Neural progenitor cell (in vitro differentiated cells): Measurements from ENCODE around the gene SNN. TPM values are rescaled to one million over a fixed set of nuclear protein-coding genes. Genes with fewer than 3 reads are reported as not detected.

Experiments used
- DNase-seq: peaks from one replicate; pipeline ENCODE4 v3.0.0-alpha.2; 2016; ENCODE audit warnings: low spot score
- H2AFZ ChIP-seq: fragments of 200-600 bp; sonication (generic); replicated peaks from 2 replicates; pipeline ENCODE4 v1.6.1; 2016; ENCODE audit warnings: antibody characterized with exemption
- H3F3A ChIP-seq: fragments of 200-600 bp; sonication (generic); 2 replicates; pipeline ENCODE4 v1.6.1; 2016; ENCODE audit warnings: antibody characterized with exemption, low read depth
- H3K27ac ChIP-seq: fragments of 200-600 bp; sonication (generic); 2 replicates; pipeline ENCODE4 v1.5.1; 2016; ENCODE audit warnings: mild to moderate bottlenecking
- H3K27me3 ChIP-seq: fragments of 200-600 bp; sonication (generic); 2 replicates; pipeline ENCODE4 v1.6.1; 2016; ENCODE audit warnings: mild to moderate bottlenecking, moderate library complexity
- H3K36me3 ChIP-seq: fragments of 200-600 bp; sonication (generic); 2 replicates; pipeline ENCODE4 v1.5.1; 2016
- H3K4me1 ChIP-seq: fragments of 200-600 bp; sonication (generic); 2 replicates; pipeline ENCODE4 v1.6.1; 2016; ENCODE audit warnings: mixed run types
- H3K4me2 ChIP-seq: fragments of 200-600 bp; sonication (generic); 2 replicates; pipeline ENCODE4 v1.6.1; 2016
- H3K4me3 ChIP-seq: fragments of 200-600 bp; sonication (generic); 2 replicates; pipeline ENCODE4 v1.5.1; 2016
- H3K79me2 ChIP-seq: fragments of 200-600 bp; sonication (generic); 2 replicates; pipeline ENCODE4 v1.6.1; 2016; ENCODE audit warnings: low read depth
- H3K9ac ChIP-seq: fragments of 200-600 bp; sonication (generic); 2 replicates; pipeline ENCODE4 v1.6.1; 2016
- H3K9me3 ChIP-seq: fragments of 200-600 bp; sonication (generic); 2 replicates; pipeline ENCODE4 v1.5.1; 2016; ENCODE audit warnings: low read depth
- H4K20me1 ChIP-seq: fragments of 200-600 bp; sonication (generic); 2 replicates; pipeline ENCODE4 v1.6.1; 2016; ENCODE audit warnings: low read depth
- H3K27ac Mint-ChIP-seq: 3 replicates; pipeline ENCODE4 v1.8.0; 2021; ENCODE audit warnings: mixed read lengths
- H3K27me3 Mint-ChIP-seq: 2 replicates; pipeline ENCODE4 v1.8.0; 2022; ENCODE audit warnings: low read depth, mild to moderate bottlenecking, inconsistent platforms, moderate library complexity, mixed read lengths; ENCODE audit not compliant: insufficient read depth
- H3K36me3 Mint-ChIP-seq: 3 replicates; pipeline ENCODE4 v1.8.0; 2021; ENCODE audit warnings: mixed read lengths
- H3K4me1 Mint-ChIP-seq: 3 replicates; pipeline ENCODE4 v1.8.0; 2021; ENCODE audit warnings: mixed read lengths
- H3K4me3 Mint-ChIP-seq: 3 replicates; pipeline ENCODE4 v1.8.0; 2021; ENCODE audit warnings: mild to moderate bottlenecking, moderate library complexity, mixed read lengths
- H3K9me3 Mint-ChIP-seq: 3 replicates; pipeline ENCODE4 v1.8.0; 2020; ENCODE audit warnings: mixed read lengths
- CTCF ChIP-seq: fragments of 200-600 bp; sonication (generic); IDR thresholded peaks from 2 replicates; pipeline ENCODE4 v1.5.1; 2017; ENCODE audit warnings: antibody characterized with exemption, mild to moderate bottlenecking
- EZH2 ChIP-seq: fragments of 200-600 bp; sonication (generic); IDR thresholded peaks from 2 replicates; pipeline ENCODE4 v1.6.1; 2017; ENCODE audit warnings: antibody characterized with exemption, mild to moderate bottlenecking, moderate library complexity
- EZH2phosphoT487 ChIP-seq: fragments of 200-600 bp; sonication (generic); IDR thresholded peaks from 2 replicates; pipeline ENCODE4 v1.6.1; 2017; ENCODE audit warnings: antibody characterized with exemption
- total RNA-seq: library from RNA; depleted of rRNA; stranded (reverse); fragments of >200 nt; gene quantifications from 2 replicates; pipeline ENCODE4 v1.2.3, GENCODE V29; 2015; ENCODE audit warnings: low replicate concordance

The SNN gene
- total RNA-seq, 1 donor from 2014 or later = 48.7 TPM

GRCh38 chr16:11681976-11682654 lies 13.9 kb downstream of the SNN start:
- H4K20me1 ChIP-seq = peaks cover 29% of the 10 kb centered on the region
- H3K27me3 ChIP-seq = no peaks in the 10 kb centered on the region
- H3K36me3 ChIP-seq = no peaks in the 10 kb centered on the region
- H3K36me3 Mint-ChIP-seq = peaks cover 24% of the 10 kb centered on the region
- TF ChIP-seq EZH2phosphoT487 (no peak), EZH2 (no peak), CTCF (no peak)
- H3K4me1 ChIP-seq = no peaks in the 10 kb centered on the region
- H3K27ac ChIP-seq = no peak overlapping the region
- no peaks in the 10 kb centered on the region for H3K79me2 ChIP-seq
- DNase-seq = no peak
- H3K27me3 Mint-ChIP-seq = peaks cover 7% of the 10 kb centered on the region
- no peak overlapping the region for H3K4me3 ChIP-seq
- no peak overlapping the region for H2AFZ ChIP-seq
- H3K4me3 Mint-ChIP-seq = no peak overlapping the region
- no peak overlapping the region for H3K9ac ChIP-seq
- no peaks in the 10 kb centered on the region for H3K9me3 ChIP-seq
- no peak overlapping the region for H3K27ac Mint-ChIP-seq
- no peaks in the 10 kb centered on the region for H3K9me3 Mint-ChIP-seq
- no peak overlapping the region for H3K4me2 ChIP-seq
- H3F3A ChIP-seq = peaks cover 7% of the 10 kb centered on the region
- H3K4me1 Mint-ChIP-seq = no peaks in the 10 kb centered on the region

GRCh38 chr16:11682655-11683096 lies 14.4 kb downstream of the SNN start:
- H4K20me1 ChIP-seq = peaks cover 24% of the 10 kb centered on the region
- H3K79me2 ChIP-seq = no peaks in the 10 kb centered on the region
- H3K27me3 ChIP-seq = no peaks in the 10 kb centered on the region
- H3K9ac ChIP-seq = no peak overlapping the region
- H3K4me3 ChIP-seq = no peak overlapping the region
- Mint-ChIP-seq H3K4me3 (no peak overlapping the region), H3K27ac (no peak overlapping the region), H3K36me3 (peaks cover 23% of the 10 kb centered on the region), H3K27me3 (peaks cover 7% of the 10 kb centered on the region), H3K4me1 (no peaks in the 10 kb centered on the region), H3K9me3 (no peaks in the 10 kb centered on the region)
- no peak overlapping the region for H3K4me2 ChIP-seq
- H3F3A ChIP-seq = peaks cover 7% of the 10 kb centered on the region
- no peak for DNase-seq
- no peak for TF ChIP-seq CTCF
- no peak for TF ChIP-seq EZH2phosphoT487
- no peak for TF ChIP-seq EZH2
- H3K36me3 ChIP-seq = no peaks in the 10 kb centered on the region
- H3K9me3 ChIP-seq = no peaks in the 10 kb centered on the region
- H3K27ac ChIP-seq = no peak overlapping the region
- no peaks in the 10 kb centered on the region for H3K4me1 ChIP-seq
- no peak overlapping the region for H2AFZ ChIP-seq

GRCh38 chr16:11683145-11683544 lies 14.9 kb downstream of the SNN start:
- no peaks in the 10 kb centered on the region for H3K79me2 ChIP-seq
- peaks cover 24% of the 10 kb centered on the region for H3K36me3 Mint-ChIP-seq
- H3K4me3 ChIP-seq = no peak overlapping the region
- TF ChIP-seq EZH2phosphoT487 = no peak
- TF ChIP-seq EZH2 = no peak
- TF ChIP-seq CTCF = no peak
- H3K4me3 Mint-ChIP-seq = no peak overlapping the region
- no peak overlapping the region for H3K27ac ChIP-seq
- no peaks in the 10 kb centered on the region for H3K9me3 Mint-ChIP-seq
- H3K9ac ChIP-seq = no peak overlapping the region
- peaks cover 3% of the 10 kb centered on the region for H3K27me3 Mint-ChIP-seq
- H3K36me3 ChIP-seq = no peaks in the 10 kb centered on the region
- no peak overlapping the region for H3K4me2 ChIP-seq
- no peak overlapping the region for H3K27ac Mint-ChIP-seq
- no peaks in the 10 kb centered on the region for H3K4me1 Mint-ChIP-seq
- no peaks in the 10 kb centered on the region for H3K9me3 ChIP-seq
- no peaks in the 10 kb centered on the region for H3K4me1 ChIP-seq
- H3F3A ChIP-seq = peaks cover 7% of the 10 kb centered on the region
- no peaks in the 10 kb centered on the region for H3K27me3 ChIP-seq
- DNase-seq = no peak
- peaks cover 19% of the 10 kb centered on the region for H4K20me1 ChIP-seq
- no peak overlapping the region for H2AFZ ChIP-seq
